Fibroblast of mammary gland (primary cell): ENCODE results near the gene DERA.
A peak's percentile ranks its signal among the peaks of the same experiment; 100 is the strongest.

ENCODE experiments used
- DNase-seq: peaks from one replicate; pipeline ENCODE4 v3.0.0-alpha.2; 2010; ENCODE audit warnings: low read depth
- H3K4me3 ChIP-seq: 2 replicates; pipeline ENCODE4 v1.5.1; 2011; ENCODE audit warnings: low read depth, mild to moderate bottlenecking, low read length, moderate library complexity; ENCODE audit not compliant: control insufficient read depth
- CTCF ChIP-seq: conservative IDR thresholded peaks from 2 replicates; pipeline ENCODE4 v1.5.1; 2011; ENCODE audit warnings: low read depth, low read length, inconsistent platforms; ENCODE audit not compliant: control insufficient read depth, insufficient read depth

Gene DERA

DNA sequence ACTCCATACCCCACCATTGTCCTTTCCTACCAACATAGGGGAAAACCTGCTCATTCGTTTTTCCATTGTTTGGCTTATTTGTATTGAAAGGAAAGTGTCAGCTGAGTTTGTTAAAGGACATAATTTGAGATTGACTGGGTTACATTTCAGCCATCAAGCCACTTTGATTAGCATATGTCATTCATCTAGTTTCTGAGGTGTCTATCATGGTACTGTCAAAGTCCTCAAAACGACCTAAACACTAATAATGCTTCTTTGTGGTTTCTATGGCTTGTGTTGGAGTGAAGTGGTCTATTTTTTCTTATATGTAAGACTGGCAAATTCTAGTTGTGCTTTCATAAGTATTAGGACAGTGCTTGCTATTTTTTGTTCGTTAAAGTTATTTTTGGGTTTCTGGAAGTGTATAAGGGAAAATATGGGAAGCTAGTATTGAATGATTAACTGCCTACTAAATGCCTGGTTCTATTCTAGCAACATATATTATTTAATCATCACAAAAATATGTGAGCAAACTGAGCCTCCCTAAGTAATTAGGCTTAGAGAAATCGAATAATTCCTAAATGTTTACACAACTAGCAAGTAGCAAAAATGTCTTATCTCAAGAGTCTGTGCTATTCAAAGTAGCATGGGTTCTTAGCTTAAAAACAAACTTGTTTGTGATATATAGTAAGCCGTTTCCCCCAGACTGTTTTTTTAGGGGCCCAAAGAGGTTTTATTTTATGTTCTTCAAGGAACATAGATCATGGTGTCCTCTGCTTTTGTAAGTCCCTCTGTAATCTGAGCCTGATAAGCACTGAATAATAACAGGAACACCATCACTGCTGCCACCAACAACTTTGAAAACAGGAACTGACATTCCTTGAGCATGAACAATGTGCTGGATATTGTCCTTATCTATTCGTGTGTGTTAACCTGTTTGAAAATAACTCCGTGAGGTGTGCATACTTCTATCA is 67.1 kb downstream of the DERA start:
- DNase-seq, result peak; percentile 52
- TF ChIP-seq CTCF, result no peak

GRCh38 chr12:15979096-15980092 is 68.3 kb downstream of the DERA start:
- DNase-seq, result peak; percentile 90
- no peak overlapping the region for H3K4me3 ChIP-seq
- TF ChIP-seq CTCF, result peak; percentile 69

More for the DNA sequence above, 67.1 kb downstream of the DERA start:
- no peak overlapping the region for H3K4me3 ChIP-seq

DNA sequence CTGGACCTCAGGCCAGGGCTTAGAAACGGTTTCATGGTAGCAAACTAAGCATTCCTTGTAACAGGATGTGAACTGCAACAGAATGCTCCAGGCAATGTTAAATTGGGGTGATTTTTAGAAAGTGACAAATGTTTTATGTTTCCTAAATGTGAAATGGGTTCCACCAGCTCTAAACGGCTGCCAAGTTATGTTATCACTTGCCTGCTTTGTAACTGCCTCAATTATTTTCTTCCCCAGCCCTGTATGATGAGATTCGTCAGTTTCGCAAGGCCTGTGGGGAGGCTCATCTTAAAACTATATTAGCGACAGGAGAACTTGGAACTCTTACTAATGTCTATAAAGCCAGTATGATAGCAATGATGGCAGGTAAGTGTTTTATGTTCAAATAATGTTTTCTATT is 70.9 kb downstream of the DERA start:
- no peak overlapping the region for H3K4me3 ChIP-seq
- TF ChIP-seq CTCF, result no peak
- peak; percentile 7 for DNase-seq

GRCh38 chr12:15982471-15982870 is 71.3 kb downstream of the DERA start:
- DNase-seq, result peak; percentile 68
- peak; percentile 73 for TF ChIP-seq CTCF
- no peak overlapping the region for H3K4me3 ChIP-seq

DNA sequence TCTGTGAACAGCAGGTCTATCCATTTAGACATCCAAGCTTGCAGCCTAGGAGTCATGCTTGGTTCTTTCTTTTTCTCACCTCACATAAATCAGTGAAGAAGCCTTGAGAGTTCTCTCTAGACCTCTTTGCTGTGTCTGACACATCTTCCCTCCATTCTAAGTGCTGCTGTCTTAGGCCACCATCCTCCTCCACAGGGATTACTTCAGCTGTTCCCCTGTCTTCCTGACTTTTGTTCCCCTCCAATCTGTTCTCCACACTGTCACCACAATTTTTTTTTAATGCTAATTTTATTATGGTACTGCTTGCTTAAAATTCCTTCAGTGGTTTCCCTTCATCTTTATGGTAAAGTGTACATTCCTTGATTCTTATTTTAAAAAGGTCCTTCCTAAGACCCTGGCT is 71.8 kb downstream of the DERA start:
- DNase-seq, result no peak
- TF ChIP-seq CTCF, result no peak
- no peak overlapping the region for H3K4me3 ChIP-seq

DNA sequence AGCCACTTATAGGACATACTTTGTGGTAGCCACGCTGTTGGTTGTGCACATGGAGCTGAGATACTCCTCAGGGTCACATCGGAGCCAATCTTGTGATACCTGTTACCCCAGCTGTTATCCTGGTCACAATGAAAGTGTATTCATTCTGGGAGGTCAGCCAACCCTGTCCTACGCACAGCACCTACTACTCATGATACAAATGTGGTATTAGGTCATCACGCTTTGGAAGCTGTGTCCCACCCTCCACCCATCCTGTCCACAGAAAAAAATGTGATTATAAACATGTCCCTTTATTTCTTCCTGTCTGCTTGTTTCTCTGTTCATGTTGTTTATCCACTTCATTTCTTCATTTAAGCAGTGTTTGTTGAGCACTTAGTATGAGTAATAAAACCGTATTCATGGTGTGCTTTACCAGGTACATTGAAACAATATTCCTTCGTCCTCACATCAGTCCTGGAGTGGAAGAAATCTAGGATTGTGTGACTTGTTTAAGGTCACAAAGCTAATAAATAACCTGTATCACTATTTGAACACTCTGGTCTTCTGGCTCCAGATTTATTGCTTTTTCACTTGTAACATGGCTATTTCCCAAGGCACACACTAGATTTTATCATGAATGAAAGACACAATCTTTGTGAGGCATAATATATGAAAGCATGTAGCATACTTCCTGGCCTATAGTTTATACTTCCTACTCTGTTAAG is 73.1 kb downstream of the DERA start:
- H3K4me3 ChIP-seq, result no peak overlapping the region
- peak; percentile 74 for DNase-seq
- no peak for TF ChIP-seq CTCF
